HepG2 (cell line): ENCODE data around the gene SEMA3B. TPM values are rescaled to one million over a fixed set of nuclear protein-coding genes. Genes with fewer than 3 reads are reported as not detected.

ENCODE experiments used
- ATAC-seq: fragments of 200-7000 bp; cut with Tn5 transposase; 3 replicates; pipeline ENCODE4 v1.9.1; 2020; ENCODE audit warnings: mild to moderate bottlenecking, moderate library complexity
- BruUV-seq: library from RNA; stranded (reverse); fragments of 400-500 nt; replicated peaks from 2 replicates; lab custom pipeline; 2021; lab: Mats Ljungman, UMichigan
- CTCF ChIA-PET: fragments of 300-600 bp; formaldehyde crosslinking; extraction: SDS; loops from one replicate; lab custom pipeline; 2021; ENCODE audit warnings: low total read pairs, inconsistent platforms, low intra/inter-chr PET ratio; lab: Yijun Ruan, JAX
- POLR2A ChIA-PET: fragments of 350-600 bp; sonication (Branson Sonifier 250); formaldehyde crosslinking; loops from one replicate; lab custom pipeline; 2020; ENCODE audit warnings: antibody characterized with exemption, inconsistent platforms; lab: Yijun Ruan, JAX
- DNase-seq: peaks from one replicate; pipeline ENCODE4 v3.0.0-alpha.2; 2015; ENCODE audit warnings: low spot score
- FAIRE-seq: peaks from 3 replicates; lab custom pipeline; 2011; peaks lifted over from hg19 to GRCh38; lab: Jason Lieb, UNC
- H2AFZ ChIP-seq: one replicate; pipeline ENCODE4 v1.6.1; 2011; ENCODE audit warnings: low read length, inconsistent platforms
- H3K27ac ChIP-seq: fragments of 300-600 bp; 3 replicates; pipeline ENCODE4 v1.8.0; 2011; ENCODE audit warnings: mixed run types, mild to moderate bottlenecking, mixed read lengths, low read length, inconsistent platforms; ENCODE audit not compliant: insufficient read depth; ENCODE audit errors: extremely low read length
- H3K27me3 ChIP-seq, 2 experiments: fragments of 200-600 bp in 1 of 2; 2 replicates in 1 of 2; 3 replicates in 1 of 2; pipeline versions ENCODE4 v1.6.0 to v1.8.0; 2011; ENCODE audit warnings: low read length in 2 of 2, mild to moderate bottlenecking in 2 of 2, moderate library complexity in 2 of 2, inconsistent platforms in 1 of 2; ENCODE audit not compliant: insufficient read depth in 2 of 2, control insufficient read depth in 1 of 2
- H3K36me3 ChIP-seq, 2 experiments: fragments of 200-600 bp in 1 of 2; replicated peaks in 1 of 2; 2 replicates in 1 of 2; 3 replicates in 1 of 2; pipeline versions ENCODE4 v1.5.1 to v1.8.0; 2011; ENCODE audit warnings: low read length in 2 of 2, inconsistent platforms in 1 of 2; ENCODE audit not compliant: insufficient read depth in 2 of 2, control insufficient read depth in 1 of 2
- H3K4me1 ChIP-seq: 2 replicates; pipeline ENCODE4 v1.5.1; 2012; ENCODE audit warnings: low read length, inconsistent platforms; ENCODE audit not compliant: insufficient read depth
- H3K4me2 ChIP-seq: 2 replicates; pipeline ENCODE4 v1.6.0; 2011; ENCODE audit warnings: low read depth, low read length, inconsistent platforms
- H3K4me3 ChIP-seq, 3 experiments: fragments of 200-600 bp in 1 of 3; sonication (generic), shearing (Covaris generic) in 1 of 3; replicated peaks in 1 of 3; 2 replicates each; pipeline ENCODE4 v1.5.1; 2011 to 2016; ENCODE audit warnings: low read length in 3 of 3, inconsistent platforms in 2 of 3, low read depth in 2 of 3, mild to moderate bottlenecking in 2 of 3, control low read depth in 1 of 3, mixed read lengths in 1 of 3; ENCODE audit not compliant: insufficient read depth in 1 of 3
- H3K79me2 ChIP-seq: one replicate; pipeline ENCODE4 v1.6.1; 2011; ENCODE audit warnings: low read length, inconsistent platforms; ENCODE audit not compliant: insufficient read depth
- H3K9ac ChIP-seq: 2 replicates; pipeline ENCODE4 v1.6.0; 2011; ENCODE audit warnings: mild to moderate bottlenecking, low read depth, low read length, inconsistent platforms; ENCODE audit not compliant: insufficient read depth
- H3K9me3 ChIP-seq: 2 replicates; pipeline ENCODE4 v1.5.1; 2012; ENCODE audit warnings: mild to moderate bottlenecking, low read length
- H4K20me1 ChIP-seq: 2 replicates; pipeline ENCODE4 v1.6.0; 2011; ENCODE audit warnings: inconsistent platforms, mild to moderate bottlenecking, low read length, moderate library complexity; ENCODE audit not compliant: insufficient read depth
- ATF1 ChIP-seq: IDR thresholded peaks from 2 replicates; pipeline ENCODE4 v1.6.1; 2016; ENCODE audit warnings: mild to moderate bottlenecking, control low read depth
- EED ChIP-seq: sonication (generic); formaldehyde crosslinking; IDR thresholded peaks from 2 replicates; pipeline ENCODE4 v1.5.0; 2020; ENCODE audit warnings: mild to moderate bottlenecking, missing genetic modification reagents
- ESRRA ChIP-seq: sonication (generic); formaldehyde crosslinking; IDR thresholded peaks from 2 replicates; pipeline ENCODE4 v1.5.1; 2020; ENCODE audit warnings: mild to moderate bottlenecking, low read depth, missing genetic modification reagents
- GTF2F1 ChIP-seq: fragments of 150-350 bp; IDR thresholded peaks from 2 replicates; pipeline ENCODE4 v1.6.1; 2014; ENCODE audit warnings: low read length
- JUNB ChIP-seq: sonication (generic); formaldehyde crosslinking; IDR thresholded peaks from 2 replicates; pipeline ENCODE4 v1.8.0; 2022; ENCODE audit warnings: missing genetic modification reagents, mild to moderate bottlenecking, borderline replicate concordance
- KLF9 ChIP-seq: IDR thresholded peaks from 2 replicates; pipeline ENCODE4 v1.6.1; 2016; ENCODE audit warnings: low read depth
- PBX2 ChIP-seq: IDR thresholded peaks from 2 replicates; pipeline ENCODE4 v1.6.1; 2016; ENCODE audit warnings: control low read depth
- RARA ChIP-seq: IDR thresholded peaks from 2 replicates; pipeline ENCODE4 v1.6.1; 2016; ENCODE audit warnings: missing genetic modification reagents, missing compliant biosample characterization
- REPIN1 ChIP-seq: sonication (generic); formaldehyde crosslinking; IDR thresholded peaks from 2 replicates; pipeline ENCODE4 v1.8.0; 2022; ENCODE audit warnings: missing genetic modification reagents, low read depth, mild to moderate bottlenecking, borderline replicate concordance
- SAFB2 ChIP-seq: sonication (generic); formaldehyde crosslinking; IDR thresholded peaks from 2 replicates; pipeline ENCODE4 v1.5.1; 2020; ENCODE audit warnings: missing genetic modification reagents, low read depth, mild to moderate bottlenecking, borderline replicate concordance
- SMARCE1 ChIP-seq: fragments of 450-650 bp; IDR thresholded peaks from 2 replicates; pipeline ENCODE4 v1.6.1; 2017; ENCODE audit warnings: borderline replicate concordance
- SMYD3 ChIP-seq: sonication (generic); formaldehyde crosslinking; IDR thresholded peaks from 2 replicates; pipeline ENCODE4 v1.8.1; 2023; ENCODE audit warnings: mild to moderate bottlenecking, missing genetic modification reagents
- STAG1 ChIP-seq: sonication (generic); formaldehyde crosslinking; IDR thresholded peaks from 2 replicates; pipeline ENCODE4 v1.4.0; 2020; ENCODE audit warnings: missing genetic modification reagents
- ZBTB20 ChIP-seq: sonication (generic); formaldehyde crosslinking; IDR thresholded peaks from 2 replicates; pipeline ENCODE4 v1.8.1; 2023; ENCODE audit warnings: missing genetic modification reagents, low read depth, mild to moderate bottlenecking, borderline replicate concordance
- ZFX ChIP-seq: sonication (generic); formaldehyde crosslinking; IDR thresholded peaks from 2 replicates; pipeline ENCODE4 v1.4.0; 2020; ENCODE audit warnings: mild to moderate bottlenecking, low read depth, missing genetic modification reagents, moderate library complexity
- ZNF367 ChIP-seq: sonication (generic); formaldehyde crosslinking; IDR thresholded peaks from 2 replicates; pipeline ENCODE4 v1.4.0; 2020; ENCODE audit warnings: missing genetic modification reagents, borderline replicate concordance
- ZNF572 ChIP-seq: sonication (generic); formaldehyde crosslinking; IDR thresholded peaks from 2 replicates; pipeline ENCODE4 v1.5.1; 2020; ENCODE audit warnings: mild to moderate bottlenecking, missing genetic modification reagents
- ZNF598 ChIP-seq: sonication (generic); formaldehyde crosslinking; IDR thresholded peaks from 2 replicates; pipeline ENCODE4 v1.5.1; 2020; ENCODE audit warnings: mild to moderate bottlenecking, missing genetic modification reagents, borderline replicate concordance
- ZNF616 ChIP-seq: sonication (generic); formaldehyde crosslinking; IDR thresholded peaks from 2 replicates; pipeline ENCODE4 v1.5.0; 2020; ENCODE audit warnings: low read depth, mild to moderate bottlenecking, missing genetic modification reagents
- ZNF740 ChIP-seq: sonication (generic); formaldehyde crosslinking; IDR thresholded peaks from 2 replicates; pipeline ENCODE4 v1.4.0; 2020; ENCODE audit warnings: missing genetic modification reagents
- ZNF879 ChIP-seq: sonication (generic); formaldehyde crosslinking; IDR thresholded peaks from 2 replicates; pipeline ENCODE4 v1.8.1; 2023; ENCODE audit warnings: missing genetic modification reagents
- WGBS: methylation state at CpG from one replicate; pipeline ENCODE4 v1.1.6; 2017; ENCODE audit warnings: low lambda C conversion rate; 5-methylcytosine and 5-hydroxymethylcytosine counted together
- in situ Hi-C: cut with HindIII; loops from 2 replicates; pipeline ENCODE4 v1.10.0; 2017; ENCODE audit warnings: low pct_unique_long_range_greater_than_20kb; ENCODE audit not compliant: extremely low pct_ligation_motif_present
- intact Hi-C: fragments of 100-400 bp; cut with micrococcal nuclease; formaldehyde crosslinking; loops from one replicate; pipeline ENCODE4 v1.10.0; 2022; ENCODE audit not compliant: unreplicated experiment
- polyA plus RNA-seq, 8 experiments: library from polyadenylated mRNA; depleted of rRNA in 3 of 8; stranded (reverse) in 7 of 8; unstranded in 1 of 8; fragments of >200 nt; fragmentation: Illumina TruSeq in 4 of 8; extraction: Trizol in 4 of 8; gene quantifications; 2 replicates each; pipeline versions ENCODE4 v1.2.1 to v1.2.3, GENCODE V29; 2011 to 2016; ENCODE audit warnings: low read depth in 4 of 8, missing spikeins in 1 of 8, mixed read lengths in 1 of 8; ENCODE audit not compliant: insufficient read depth in 1 of 8
- total RNA-seq, 5 experiments: library from RNA; depleted of rRNA; stranded (reverse); fragments of >200 nt; fragmentation: Illumina TruSeq; extraction: Trizol; gene quantifications; 2 replicates each; pipeline ENCODE4 v1.2.3, GENCODE V29; 2016; ENCODE audit warnings: low read depth in 1 of 5
- TF ChIP-seq, protein P1 (sequence below): sonication (generic); formaldehyde crosslinking; IDR thresholded peaks from 2 replicates; pipeline ENCODE4 v1.4.0; 2020; ENCODE audit warnings: missing genetic modification reagents; ENCODE audit errors: not compliant biosample characterization
- TF ChIP-seq, protein P2 (sequence below): sonication (generic); formaldehyde crosslinking; IDR thresholded peaks from 2 replicates; pipeline ENCODE4 v1.5.0; 2020; ENCODE audit warnings: missing genetic modification reagents

The SEMA3B gene
- total and polyA plus RNA-seq, 2 of the 13 experiments (the other 11 are each of a cell fraction or from before 2014, with no cell fraction given), result 93.2 to 158 TPM

- in situ Hi-C loops (loop anchor here (5.0 kb wide), 1 partner anchor 58 kb away; no protein-coding TSS in a partner anchor), intact Hi-C loops (no loop called here)
- Histone ChIP-seq H3K27ac (peak overlapping the region; percentile 100), H3K79me2 (peaks cover 25% of the 10 kb centered on the region), H3K27me3 (no peaks in the 10 kb centered on the region; a peak in 1 of 5 replicates), H4K20me1 (no peaks in the 10 kb centered on the region), H3K4me1 (peaks cover 77% of the 10 kb centered on the region), H3K4me2 (peak overlapping the region; percentile 94), H2AFZ (no peak overlapping the region), H3K36me3 (peaks cover 16 to 34% of the 10 kb centered on the region in 2 experiments), H3K4me3 (peak overlapping the region; percentile 81 to 91 (median 85); a peak in 5 of 6 replicates), H3K9me3 (no peaks in the 10 kb centered on the region), H3K9ac (peak overlapping the region; percentile 99)
- CTCF ChIA-PET, result no interaction called here
- BruUV-seq, result no TSS peak
- 88% methylated on average over 15 of the region's 29 CpGs for WGBS
- no peak for DNase-seq
- POLR2A ChIA-PET, result interaction anchor here (1.2 to 13.0 kb wide), 4 partner anchors 11 to 20 kb away, joined by 7 to 222 read pairs (median 9); partner anchors contain the start of genes HYAL1, HYAL3 and NAA80
- no peak for ATAC-seq
- no peak for FAIRE-seq
- TF ChIP-seq REPIN1 (CRISPR knock-in tag), result no peak
- TF ChIP-seq ZNF572 (CRISPR knock-in tag), result no peak
- TF ChIP-seq RARA (CRISPR knock-in tag), result no peak
- TF ChIP-seq EED (CRISPR knock-in tag), result no peak
- TF ChIP-seq ZNF740 (CRISPR knock-in tag), result no peak
- TF ChIP-seq JUNB, result no peak
- no peak for TF ChIP-seq GTF2F1
- TF ChIP-seq, protein P1, sequence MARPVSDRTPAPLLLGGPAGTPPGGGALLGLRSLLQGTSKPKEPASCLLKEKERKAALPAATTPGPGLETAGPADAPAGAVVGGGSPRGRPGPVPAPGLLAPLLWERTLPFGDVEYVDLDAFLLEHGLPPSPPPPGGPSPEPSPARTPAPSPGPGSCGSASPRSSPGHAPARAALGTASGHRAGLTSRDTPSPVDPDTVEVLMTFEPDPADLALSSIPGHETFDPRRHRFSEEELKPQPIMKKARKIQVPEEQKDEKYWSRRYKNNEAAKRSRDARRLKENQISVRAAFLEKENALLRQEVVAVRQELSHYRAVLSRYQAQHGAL (CRISPR knock-in tag), result no peak
- no peak for TF ChIP-seq ATF1 (CRISPR knock-in tag)
- no peak for TF ChIP-seq KLF9
- no peak for TF ChIP-seq PBX2 (CRISPR knock-in tag)
- no peak for TF ChIP-seq ESRRA (CRISPR knock-in tag)
- TF ChIP-seq SMYD3 (CRISPR knock-in tag), result no peak
- TF ChIP-seq SAFB2 (CRISPR knock-in tag), result no peak
- TF ChIP-seq ZBTB20 (CRISPR knock-in tag), result no peak
- no peak for TF ChIP-seq ZNF367 (CRISPR knock-in tag)
- TF ChIP-seq STAG1 (CRISPR knock-in tag), result no peak
- TF ChIP-seq, protein P2, sequence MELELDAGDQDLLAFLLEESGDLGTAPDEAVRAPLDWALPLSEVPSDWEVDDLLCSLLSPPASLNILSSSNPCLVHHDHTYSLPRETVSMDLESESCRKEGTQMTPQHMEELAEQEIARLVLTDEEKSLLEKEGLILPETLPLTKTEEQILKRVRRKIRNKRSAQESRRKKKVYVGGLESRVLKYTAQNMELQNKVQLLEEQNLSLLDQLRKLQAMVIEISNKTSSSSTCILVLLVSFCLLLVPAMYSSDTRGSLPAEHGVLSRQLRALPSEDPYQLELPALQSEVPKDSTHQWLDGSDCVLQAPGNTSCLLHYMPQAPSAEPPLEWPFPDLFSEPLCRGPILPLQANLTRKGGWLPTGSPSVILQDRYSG (CRISPR knock-in tag), result no peak
- TF ChIP-seq ZNF879 (CRISPR knock-in tag), result no peak
- TF ChIP-seq ZFX (CRISPR knock-in tag), result peak; percentile 29; the same call in 1 of the 2 replicates
- TF ChIP-seq SMARCE1, result no peak
- TF ChIP-seq ZNF598, result peak; percentile 35; the same call in 1 of the 2 replicates
- TF ChIP-seq ZNF616, result no peak
Measured at GRCh38 chr3:50319894-50320625, 51.1 kb downstream of the SEMA3B start.
